ENCODE data around the gene NTF4. TPM values are rescaled to one million over a fixed set of nuclear protein-coding genes. Genes with fewer than 3 reads are reported as not detected.
"Not testable (repeated sequence)": the region's sequence is repeated elsewhere in the genome, so short reads cannot be mapped to it uniquely, and the experiment has no call there.

The NTF4 gene
- total RNA-seq, 4 donors from 2014 or later = 0.33 TPM; not detected in 3

- Histone ChIP-seq H3K27ac (no peak overlapping the region), H3K27me3 (no peaks in the 10 kb centered on the region), H3K36me3 (no peaks in the 10 kb centered on the region), H3K4me1 (peaks cover 2 to 27% of the 10 kb centered on the region in 2 donors), H3K4me3 (replicated peaks in 1 of 3) (no peak overlapping the region), H3K9me3 (no peaks in the 10 kb centered on the region)
- 73 to 78% methylated on average over 17 to 22 of the region's 25 CpGs for WGBS, 2 donors
- intact Hi-C loops (cut with DNase I) = no loop called here
- no peak for DNase-seq
- TF ChIP-seq CTCF (IDR thresholded peaks at IDR 0.05) = no peak
- TF ChIP-seq POLR2A (IDR thresholded peaks at IDR 0.05) = no peak
These were observed 3.2 kb downstream of the NTF4 start for GRCh38 chr19:49061445-49061844.

GRCh38 chr19:49061000-49061399, 3.6 kb downstream of the NTF4 start:
- no peaks in the 10 kb centered on the region for H3K27me3 ChIP-seq
- no peak overlapping the region for H3K4me3 ChIP-seq (replicated peaks in 1 of 3)
- TF ChIP-seq POLR2A (IDR thresholded peaks at IDR 0.05) = no peak
- no peak for TF ChIP-seq CTCF (IDR thresholded peaks at IDR 0.05)
- peaks cover 2 to 29% of the 10 kb centered on the region in 2 donors for H3K4me1 ChIP-seq
- no peaks in the 10 kb centered on the region for H3K36me3 ChIP-seq
- no peak for DNase-seq
- intact Hi-C loops (cut with DNase I) = no loop called here
- H3K27ac ChIP-seq = no peak overlapping the region
- no peaks in the 10 kb centered on the region for H3K9me3 ChIP-seq
- WGBS, 2 donors = 83% methylated on average over 1 of the region's 2 CpGs; no CpG with 5 or more reads in 1 of the 2 donors

DNA sequence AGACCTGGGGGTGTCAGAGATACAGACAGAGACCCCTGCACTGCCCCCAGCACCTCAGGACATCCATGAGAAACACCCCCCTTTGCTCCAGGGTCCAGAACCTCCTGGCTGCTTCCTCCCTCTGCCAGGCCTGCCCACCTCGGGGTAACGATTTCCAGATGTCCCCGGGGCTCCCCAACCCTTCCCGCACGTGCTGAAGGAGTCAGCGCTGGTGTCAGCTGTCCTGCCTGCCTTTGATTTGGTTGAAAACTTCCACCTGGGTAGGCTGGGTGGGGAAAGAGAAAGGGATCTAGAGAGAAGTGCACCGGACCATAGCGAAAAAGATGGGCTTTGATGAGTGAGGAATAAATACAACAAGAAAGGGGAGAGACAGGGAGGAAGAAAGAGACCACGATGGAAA, 5.6 kb downstream of the NTF4 start:
- no peaks in the 10 kb centered on the region for H3K36me3 ChIP-seq
- H3K27me3 ChIP-seq = no peaks in the 10 kb centered on the region
- H3K9me3 ChIP-seq = no peaks in the 10 kb centered on the region
- no peak for TF ChIP-seq POLR2A (IDR thresholded peaks at IDR 0.05)
- TF ChIP-seq CTCF (IDR thresholded peaks at IDR 0.05) = no peak
- H3K27ac ChIP-seq = no peak overlapping the region
- no peak overlapping the region for H3K4me3 ChIP-seq (replicated peaks in 1 of 3)
- intact Hi-C loops (cut with DNase I) = no loop called here
- 45 to 69% methylated on average over 9 of the region's 9 CpGs for WGBS, 2 donors
- H3K4me1 ChIP-seq = peaks cover 2 to 19% of the 10 kb centered on the region in 2 donors
- DNase-seq = no peak

DNA sequence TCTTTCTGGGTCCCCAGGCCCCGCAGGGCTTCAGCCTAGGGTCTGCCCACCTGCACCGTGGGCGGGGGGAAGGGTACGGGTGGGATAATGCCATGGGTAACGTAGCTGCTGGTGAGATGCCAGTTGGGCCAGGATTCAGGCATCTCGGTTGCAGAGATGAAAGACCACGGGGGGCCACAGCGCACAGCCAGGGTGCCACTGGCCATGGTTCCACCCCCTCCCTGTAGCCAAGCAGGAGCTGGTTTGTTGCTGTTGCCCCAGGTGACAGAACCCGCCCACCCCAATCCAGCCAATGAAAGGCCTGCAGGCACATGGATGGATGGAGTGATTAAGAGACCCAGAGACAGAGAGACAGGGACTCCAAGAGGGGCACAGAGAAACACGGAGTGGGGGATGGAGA, 6.1 kb downstream of the NTF4 start:
- no peaks in the 10 kb centered on the region for H3K27me3 ChIP-seq
- intact Hi-C loops (cut with DNase I) = no loop called here
- TF ChIP-seq POLR2A (IDR thresholded peaks at IDR 0.05) = no peak
- TF ChIP-seq CTCF (IDR thresholded peaks at IDR 0.05) = no peak
- 33 to 39% methylated on average over 9 to 10 of the region's 10 CpGs for WGBS, 2 donors
- H3K4me3 ChIP-seq (replicated peaks in 1 of 3) = no peak overlapping the region
- peak in 1 of 2 donors; percentile 21 for DNase-seq
- peaks cover 2 to 19% of the 10 kb centered on the region in 2 donors for H3K4me1 ChIP-seq
- H3K36me3 ChIP-seq = no peaks in the 10 kb centered on the region
- H3K27ac ChIP-seq = no peak overlapping the region
- H3K9me3 ChIP-seq = no peaks in the 10 kb centered on the region

- peak; percentile 75 to 78 for DNase-seq
- no peaks in the 10 kb centered on the region for H3K9me3 ChIP-seq
- H3K27ac ChIP-seq = no peak within 1 kb of the TSS
- H3K27me3 ChIP-seq = no peaks in the 10 kb centered on the region
- whole genome bisulfite sequencing, 2 donors = 2 to 3% methylated on average over 12 to 20 of the region's 38 CpGs
- H3K36me3 ChIP-seq = no peaks in the 10 kb centered on the region
- peaks cover 2 to 19% of the 10 kb centered on the region in 2 donors for H3K4me1 ChIP-seq
- intact Hi-C loops (cut with DNase I) = no loop called here
- H3K4me3 ChIP-seq (replicated peaks in 1 of 3) = peak within 1 kb of the TSS in 1 of 3 donors; percentile 30
- no peak for TF ChIP-seq CTCF (IDR thresholded peaks at IDR 0.05)
- TF ChIP-seq POLR2A (IDR thresholded peaks at IDR 0.05) = no peak
These were observed 6.9 kb downstream of the NTF4 start, which contains the start of gene CGB7 for GRCh38 chr19:49057636-49058234. TSS of gene CGB7 (minus strand) at chr19:49057749. CDS start at chr19:49055375, 2,374 bp downstream.

DNA sequence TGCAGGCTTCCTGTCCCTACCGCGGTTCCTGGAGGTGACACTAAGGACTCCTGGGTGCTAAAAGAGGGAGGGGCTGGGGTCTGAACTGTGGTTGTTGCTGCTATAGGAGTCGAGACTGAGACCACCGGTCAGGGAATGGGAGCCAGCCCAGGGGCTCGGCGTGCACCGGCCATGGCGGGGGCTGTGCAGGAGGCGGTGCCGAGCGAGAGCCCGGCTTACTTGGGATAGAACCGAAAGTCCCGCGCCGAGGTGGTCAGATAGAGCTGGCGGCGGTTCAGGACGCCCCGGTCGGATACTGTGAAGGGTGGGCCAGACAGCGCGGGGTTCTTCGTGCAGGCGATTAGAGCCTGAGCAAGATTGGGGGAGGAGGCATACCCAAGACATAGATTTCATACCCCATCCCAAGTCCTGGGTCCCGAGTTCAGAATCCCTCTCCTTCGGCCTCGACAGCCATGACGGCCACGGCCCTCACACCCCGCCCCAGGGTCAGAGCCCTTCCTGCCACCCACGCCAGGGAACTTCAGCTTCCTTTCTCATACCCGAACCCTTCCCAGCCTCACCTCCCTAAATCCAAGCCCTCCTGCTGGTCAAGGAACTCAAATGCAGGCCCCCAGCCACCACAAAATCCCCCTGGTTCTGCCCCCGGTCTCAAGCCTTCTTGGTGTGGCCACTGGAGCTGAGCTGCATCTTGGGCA, 7.6 kb downstream of the NTF4 start:
- H3K27me3 ChIP-seq; H3K9me3 ChIP-seq; H3K36me3 ChIP-seq; H3K27ac ChIP-seq; DNase-seq; intact Hi-C loops (cut with DNase I): not testable (repeated sequence)
- 8 to 17% methylated on average over 13 to 34 of the region's 34 CpGs for WGBS, 2 donors
- Histone ChIP-seq H3K4me3 (replicated peaks in 1 of 3) (peak overlapping the region in 1 of 3 donors; percentile 30), H3K4me1 (peaks cover 2 to 19% of the 10 kb centered on the region in 2 donors)

Measured in thyroid gland (tissue), 4 donors.